Measurements from ENCODE around the gene DPYSL3.

DPYSL3 gene

DNA sequence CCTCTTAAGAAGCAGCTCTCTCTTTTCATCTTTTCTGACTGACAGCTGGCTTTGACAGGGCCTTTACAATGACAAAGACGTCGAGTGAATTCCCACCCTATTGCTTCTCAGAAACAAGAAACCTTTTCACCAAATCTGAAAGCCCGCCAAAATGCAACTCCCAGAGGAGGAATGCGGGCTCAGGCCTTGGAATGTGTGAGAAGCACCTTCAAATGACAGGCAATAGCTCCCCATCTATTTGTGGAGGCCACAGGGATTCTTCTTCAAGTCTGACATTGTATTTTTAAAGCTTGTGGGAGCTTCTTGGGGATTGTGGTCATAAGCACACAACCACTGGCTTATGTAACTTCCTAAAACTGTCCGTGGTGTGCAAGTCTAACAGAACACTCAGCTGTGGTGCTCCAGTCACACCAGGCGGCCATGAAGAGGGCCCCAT is 72.7 kb downstream of the DPYSL3 start:
- DNase-seq (ENCODE audit: low spot score) = no peak

DNA sequence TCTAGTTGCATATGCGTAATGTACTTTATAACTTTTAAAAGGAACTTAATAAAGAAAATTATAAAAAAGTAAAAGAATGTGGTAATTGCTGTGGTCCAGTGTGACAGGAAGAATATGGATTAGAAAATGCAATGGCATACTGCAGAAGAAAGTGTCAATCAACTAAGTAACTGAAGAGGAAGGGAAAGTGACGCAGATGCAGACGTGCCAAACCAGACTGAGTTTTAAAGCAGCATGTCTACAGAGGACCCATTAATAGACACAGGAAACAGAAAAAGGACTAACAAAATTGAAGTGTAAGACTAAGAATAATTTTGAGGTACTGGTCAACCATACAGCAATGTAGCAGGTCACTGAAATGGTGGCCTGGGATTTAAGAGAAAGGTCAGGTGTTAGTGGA is 73.3 kb downstream of the DPYSL3 start:
- DNase-seq (ENCODE audit: low spot score) = no peak

DNA sequence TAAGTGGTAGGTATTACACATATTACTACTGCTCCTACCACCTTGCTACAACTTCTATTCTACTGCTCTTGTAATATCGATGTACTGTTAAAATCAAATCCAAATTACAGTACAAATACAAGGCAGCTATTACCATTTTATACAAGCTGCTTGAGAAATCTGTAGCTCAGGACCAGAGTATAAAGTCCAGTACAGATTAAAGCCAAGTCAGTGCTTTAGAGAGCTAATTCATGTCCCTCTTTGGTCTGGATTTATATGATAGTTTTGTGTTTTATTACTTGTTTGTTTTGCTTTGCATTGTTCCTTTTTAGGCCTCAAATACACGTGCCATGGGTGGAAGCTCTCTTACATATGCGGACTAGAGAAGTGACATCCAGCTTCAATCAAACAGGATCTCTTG is 75.8 kb downstream of the DPYSL3 start:
- DNase-seq (ENCODE audit: low spot score) = no peak

DNA sequence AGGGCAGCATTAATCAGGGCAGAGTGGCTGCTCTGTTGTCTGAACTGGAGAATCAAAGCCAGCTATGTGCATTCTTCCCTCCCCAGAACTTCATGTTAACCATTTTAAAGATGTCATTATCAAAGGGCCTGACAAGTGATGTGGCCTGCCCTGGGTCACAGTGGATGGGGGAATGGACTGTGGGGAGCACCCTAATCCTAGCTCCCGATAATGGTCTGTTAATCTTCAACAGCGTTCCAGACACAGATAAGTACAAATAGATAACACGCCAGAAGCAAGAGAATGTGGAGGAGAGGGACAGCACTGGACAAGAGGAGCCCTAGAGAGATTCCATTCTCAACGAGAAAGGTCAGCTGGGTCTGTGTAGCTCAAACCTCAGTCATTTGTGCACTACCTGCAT is 77.5 kb downstream of the DPYSL3 start:
- DNase-seq (ENCODE audit: low spot score) = no peak

DNA sequence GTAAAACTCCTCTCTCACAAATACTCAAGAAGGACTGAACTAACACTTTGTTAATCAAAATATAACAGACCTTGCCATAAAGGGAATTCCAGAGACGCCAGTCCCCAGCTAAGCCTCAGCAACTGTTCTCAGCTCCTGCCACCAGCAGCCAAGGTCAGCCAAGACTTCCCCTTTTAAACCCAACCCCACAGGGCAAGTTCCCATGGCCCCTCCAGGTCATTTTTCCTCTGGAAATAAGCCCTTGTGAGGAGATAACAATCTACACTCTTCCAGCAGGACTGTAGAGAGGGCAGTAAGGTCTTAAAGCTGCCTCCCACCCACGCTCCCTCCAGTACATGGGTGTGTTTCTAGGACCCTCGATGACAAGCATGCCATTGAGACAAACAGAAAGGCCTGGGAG is 78.3 kb downstream of the DPYSL3 start:
- DNase-seq (ENCODE audit: low spot score) = no peak

DNA sequence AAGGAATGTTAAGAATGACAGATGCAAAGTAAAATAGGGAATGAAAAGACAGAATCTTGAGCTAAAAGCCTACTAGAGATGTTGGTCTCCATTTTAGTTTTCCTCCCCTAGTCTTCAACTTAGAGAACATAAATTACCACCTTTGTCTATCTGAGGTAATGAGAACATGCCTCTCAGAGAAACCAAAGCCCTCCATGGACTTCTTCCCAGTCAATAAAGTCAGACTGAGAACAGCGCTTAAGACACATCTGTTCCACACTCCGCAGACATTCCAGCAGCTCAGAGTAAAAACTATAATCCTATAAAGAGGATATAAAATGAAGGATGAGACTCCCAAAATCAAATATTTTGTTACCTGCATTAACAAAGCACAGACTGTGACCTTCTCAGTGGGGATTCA is 79.2 kb downstream of the DPYSL3 start:
- no peak for DNase-seq (ENCODE audit: low spot score)

DNA sequence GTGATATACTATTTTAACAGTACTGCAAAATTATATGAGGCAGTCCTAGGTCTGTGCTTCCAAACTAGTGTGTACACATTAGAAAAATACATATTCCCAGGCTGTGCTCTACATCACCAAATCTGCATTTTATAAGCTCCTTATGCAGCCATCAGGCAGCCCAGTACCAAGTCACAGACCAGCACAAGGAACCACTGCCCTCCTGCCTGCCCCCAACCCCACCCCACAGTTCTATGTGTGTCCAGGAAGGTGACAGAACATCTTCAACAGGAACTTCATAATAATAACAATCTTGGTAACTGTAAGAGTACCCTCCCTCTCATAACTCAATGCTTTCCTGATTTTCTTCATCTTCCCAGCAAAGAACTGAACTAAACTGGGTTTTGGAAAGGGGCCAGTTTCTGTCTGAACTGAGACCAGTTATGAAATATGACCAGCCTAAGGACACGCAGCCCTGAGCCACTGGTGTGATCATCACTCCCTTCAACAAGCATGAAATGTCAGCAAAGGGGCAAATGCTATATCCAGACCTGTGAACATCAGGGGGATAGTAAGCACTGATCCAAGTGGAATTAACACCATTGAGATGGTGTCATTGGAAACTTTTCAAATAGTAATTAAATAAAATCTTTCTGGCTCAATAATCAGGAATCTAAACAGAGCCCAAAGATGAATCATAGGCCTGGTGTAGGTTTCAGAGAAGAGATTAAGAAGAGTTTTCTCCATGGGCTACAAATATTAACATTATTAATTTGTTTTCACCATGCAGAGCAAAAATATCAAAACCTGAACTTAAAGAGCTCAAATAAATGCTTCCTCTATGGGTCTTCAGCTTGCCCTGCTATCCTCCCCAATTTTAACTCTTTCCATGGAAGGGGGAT is 82.1 kb downstream of the DPYSL3 start:
- no peak for DNase-seq (ENCODE audit: low spot score)

DNA sequence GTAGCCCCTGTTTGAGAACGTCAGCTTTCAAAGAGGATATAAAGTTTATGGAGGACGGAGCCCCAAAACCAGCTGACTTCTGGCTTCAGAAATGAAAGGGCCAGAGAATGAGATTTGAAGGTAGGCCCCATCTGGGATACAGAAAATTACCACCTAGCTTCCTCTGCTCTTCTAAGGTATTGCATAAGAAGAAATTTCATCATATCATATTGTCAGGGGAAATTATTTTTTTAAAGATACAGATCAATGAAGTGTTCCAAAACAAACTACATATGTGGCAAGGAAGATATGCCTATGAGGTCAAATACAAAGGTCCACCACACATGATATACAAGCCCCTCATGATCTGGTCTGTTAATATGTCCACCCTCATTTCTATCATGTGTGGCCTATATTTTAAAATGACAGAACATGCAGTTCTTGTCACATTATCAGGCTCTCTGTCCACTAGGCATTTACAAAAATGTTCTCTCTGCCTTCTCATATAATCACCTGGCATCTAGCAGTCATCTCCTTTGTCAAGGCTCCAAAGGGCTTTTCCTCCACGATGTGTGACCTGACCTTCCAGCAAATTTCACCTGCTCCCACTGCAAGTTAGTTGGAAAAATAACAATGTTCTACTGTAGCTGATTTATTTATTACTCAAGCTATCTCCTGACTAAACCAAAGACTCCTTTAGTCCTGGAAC is 83.1 kb downstream of the DPYSL3 start:
- no peak for DNase-seq (ENCODE audit: low spot score)

DNA sequence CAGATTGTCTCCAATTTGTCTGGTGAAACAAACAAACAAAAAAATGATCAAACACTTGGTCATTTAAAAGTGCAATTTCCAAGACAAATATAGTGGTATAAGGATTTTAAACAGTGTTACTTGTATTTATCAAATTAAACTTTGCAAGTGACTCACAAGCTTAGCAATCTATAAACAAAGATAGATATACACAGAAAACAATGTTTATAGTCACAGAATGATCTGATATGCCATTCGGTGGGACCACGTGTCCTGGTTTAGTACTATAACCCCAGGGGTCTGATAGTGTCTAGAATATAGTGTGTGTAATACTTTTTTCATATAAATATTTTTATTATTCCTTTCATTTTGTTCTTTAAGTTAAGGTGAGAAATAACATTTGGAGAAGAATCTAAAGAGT is 91.3 kb downstream of the DPYSL3 start:
- DNase-seq (ENCODE audit: low spot score) = no peak

DNA sequence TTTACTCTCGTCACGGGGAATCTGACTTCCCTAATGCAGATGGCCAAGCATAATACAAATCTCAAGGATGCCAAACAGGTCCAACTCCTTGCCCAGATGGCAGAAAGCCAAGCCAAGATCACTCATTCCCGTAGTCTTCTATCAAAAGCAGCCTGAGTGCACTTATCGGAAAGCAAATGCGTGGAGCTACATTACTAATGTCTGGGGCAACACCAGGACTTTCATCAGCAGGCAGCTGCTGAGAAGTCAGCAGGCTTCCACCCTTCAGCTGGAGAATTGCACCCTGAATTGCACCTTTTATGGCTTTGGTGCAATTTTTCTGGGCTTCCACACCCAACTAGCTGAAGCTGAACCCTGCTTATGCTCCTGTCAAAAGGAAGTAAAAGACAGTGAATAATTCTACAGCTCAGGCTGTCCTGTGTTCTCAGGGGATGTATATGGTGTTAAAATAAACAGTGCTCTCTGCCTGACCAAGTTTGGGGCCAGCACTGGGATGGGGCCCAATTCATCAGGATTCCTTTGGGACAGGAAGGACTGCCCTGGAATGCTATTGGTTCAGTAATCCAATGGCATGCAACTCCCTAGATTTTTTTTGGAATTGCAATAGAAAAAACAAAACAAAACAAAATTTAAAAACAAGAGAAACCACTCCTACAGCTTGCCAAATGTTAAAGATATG is 92.6 kb downstream of the DPYSL3 start:
- no peak for DNase-seq (ENCODE audit: low spot score)

DNA sequence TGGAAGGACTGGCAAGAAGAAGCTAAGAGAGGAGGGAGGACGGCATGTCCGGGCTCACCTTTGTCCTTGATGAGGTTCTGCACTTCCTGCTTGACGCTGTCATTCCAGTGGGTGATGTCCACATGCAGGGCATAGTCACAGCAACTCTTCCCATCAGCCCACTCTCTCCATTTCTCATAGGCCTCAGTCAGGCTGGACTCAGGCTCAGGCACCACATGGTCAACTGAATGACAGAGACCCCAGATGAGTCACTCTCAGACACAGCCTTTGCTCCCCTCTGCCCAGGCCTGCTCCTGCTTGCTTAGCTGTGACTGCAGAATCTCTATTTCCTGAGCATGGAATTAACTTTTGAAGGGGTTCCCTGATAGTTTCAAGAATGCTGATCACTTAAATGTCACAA is 94.2 kb downstream of the DPYSL3 start:
- DNase-seq (ENCODE audit: low spot score) = no peak

DNA sequence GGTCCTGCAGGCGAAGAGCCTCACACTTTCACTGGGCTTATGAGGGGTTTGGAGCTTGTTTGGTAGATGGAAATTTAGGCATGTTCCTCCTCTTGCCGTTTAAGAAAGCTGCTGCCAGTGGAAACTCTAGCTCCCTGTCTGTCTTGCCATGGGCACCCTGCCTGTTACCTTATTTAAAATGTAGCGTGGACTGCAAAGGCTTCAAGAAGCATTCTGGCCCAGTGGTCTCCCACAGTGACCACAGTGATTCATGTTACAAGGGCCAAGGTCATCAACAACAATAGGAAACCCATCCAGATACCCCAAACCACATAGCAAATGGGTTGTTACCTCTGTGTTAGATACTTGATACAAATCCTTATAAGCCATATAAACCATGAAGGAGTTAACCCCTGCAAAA is 96.6 kb downstream of the DPYSL3 start:
- DNase-seq (ENCODE audit: low spot score) = no peak

DNA sequence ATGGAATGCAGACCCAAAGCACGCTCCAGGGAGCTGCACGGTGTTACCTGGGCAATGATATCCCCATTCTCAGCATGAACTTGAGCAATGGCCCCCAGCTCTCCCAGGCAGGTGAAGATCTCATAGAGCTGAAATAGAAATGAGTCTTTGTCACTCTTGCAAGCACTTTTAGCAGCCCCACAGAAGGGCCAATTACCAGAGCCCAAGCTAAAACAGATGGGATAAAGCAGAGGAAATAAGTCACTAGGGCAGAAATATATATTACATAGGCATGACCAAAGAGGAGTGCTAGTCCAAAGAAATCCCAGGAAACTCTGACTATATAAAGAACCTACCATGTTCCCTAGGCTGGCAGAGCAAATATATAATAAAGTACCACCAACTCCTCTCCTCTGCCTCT is 97.3 kb downstream of the DPYSL3 start:
- no peak for DNase-seq (ENCODE audit: low spot score)

DNA sequence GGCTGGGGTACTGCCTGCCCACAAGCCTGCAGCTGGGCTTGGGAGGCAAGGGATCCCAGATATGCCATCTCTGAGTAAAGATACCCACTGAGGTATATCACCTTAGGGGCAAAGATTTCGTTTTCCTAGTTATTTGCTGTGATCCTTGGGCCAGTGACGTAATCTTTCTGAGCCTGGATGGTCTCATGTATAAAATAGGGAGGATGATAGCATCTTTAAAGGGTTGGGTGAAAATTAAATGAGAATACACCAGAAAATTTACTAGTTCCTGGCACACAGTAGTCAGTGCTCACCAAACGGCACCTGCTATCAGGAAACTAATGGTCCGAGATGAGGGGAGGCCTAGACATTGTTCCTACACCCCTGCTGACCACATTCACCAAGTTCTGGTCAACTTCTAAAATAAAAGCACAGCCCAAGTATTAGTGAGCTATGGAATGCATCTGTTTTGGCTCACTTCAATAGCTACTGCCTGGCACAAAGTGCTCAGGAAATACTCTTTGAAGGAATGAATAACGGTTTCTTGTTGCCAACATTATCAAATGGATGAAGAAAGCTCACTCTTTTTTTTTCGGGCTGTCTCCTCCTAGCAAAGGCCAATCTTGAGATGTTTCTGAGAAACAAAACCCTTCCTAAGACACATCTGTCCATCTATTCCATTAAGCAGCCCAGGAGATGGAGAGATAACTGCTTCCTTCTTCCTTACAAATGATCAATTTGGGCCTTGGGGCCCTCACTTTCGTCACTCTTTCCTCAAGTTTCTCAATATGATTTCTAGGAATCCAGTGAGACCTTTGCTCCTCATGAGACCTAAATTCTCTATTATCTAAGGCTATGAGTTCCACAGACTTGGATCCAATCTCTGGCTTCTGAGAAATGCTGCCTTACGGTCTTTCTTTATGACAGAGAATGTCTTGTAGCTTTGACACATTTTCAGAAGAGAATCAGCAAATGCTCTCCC is 98.2 kb downstream of the DPYSL3 start:
- DNase-seq (ENCODE audit: low spot score) = no peak

DNA sequence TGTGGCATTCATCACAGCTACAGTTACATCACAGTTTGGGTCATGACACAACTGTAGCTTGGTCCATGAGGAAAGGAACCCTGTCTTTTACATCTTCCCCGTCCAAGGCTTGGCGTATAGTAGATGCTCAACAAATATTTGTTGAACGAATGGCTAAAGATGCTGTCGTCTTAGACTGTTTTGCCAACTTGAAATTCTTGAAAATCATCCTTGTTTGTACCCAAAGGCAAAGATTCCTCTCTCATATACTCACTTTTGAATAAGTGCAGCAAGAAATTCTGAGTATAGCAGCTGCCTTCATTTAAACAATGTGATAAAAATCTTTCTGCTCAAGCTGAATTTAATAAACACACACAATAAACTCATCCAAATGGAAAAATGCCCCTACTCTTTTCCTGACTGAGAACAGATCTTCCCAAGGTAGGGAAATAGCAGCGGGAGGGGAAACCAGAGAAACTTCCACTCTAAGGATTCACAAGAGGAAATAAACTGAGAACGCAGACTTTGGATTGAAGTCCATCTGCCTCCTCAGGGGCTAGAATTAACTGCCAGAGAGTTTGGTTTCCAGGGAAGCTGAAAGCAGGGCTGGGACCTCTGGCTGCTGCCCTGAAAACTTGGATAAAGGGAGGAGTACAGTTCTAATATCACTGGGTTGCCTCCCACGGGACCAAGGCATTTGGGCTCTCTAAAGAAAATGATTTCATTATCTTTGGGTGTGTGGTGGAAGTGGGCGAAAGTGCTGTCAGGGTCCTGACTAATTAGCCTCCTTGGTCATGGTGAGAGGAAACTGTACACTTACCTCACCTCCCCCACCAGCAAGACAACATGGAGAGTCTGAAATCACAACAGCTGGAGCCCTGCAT is 99.1 kb downstream of the DPYSL3 start:
- DNase-seq (ENCODE audit: low spot score) = no peak

DNA sequence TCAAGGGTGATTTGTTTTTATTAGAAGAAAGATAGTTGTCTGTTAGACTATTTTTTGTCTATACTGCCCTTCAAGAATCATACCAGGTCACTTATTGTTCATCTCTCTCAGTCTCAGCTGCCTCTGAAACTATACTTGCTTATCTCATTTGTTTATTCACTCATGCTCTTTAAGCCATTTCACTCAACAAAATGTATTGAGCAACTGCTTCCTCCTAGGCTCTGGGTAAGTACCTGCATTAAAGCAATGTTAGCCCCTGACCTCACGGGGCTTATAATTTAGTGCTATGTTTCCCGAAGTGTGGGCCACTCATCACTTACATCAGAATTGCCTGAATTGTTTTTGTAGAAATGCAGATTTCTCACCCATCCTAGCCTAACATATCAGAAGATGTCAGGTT is 100.9 kb downstream of the DPYSL3 start:
- DNase-seq (ENCODE audit: low spot score) = no peak

DNA sequence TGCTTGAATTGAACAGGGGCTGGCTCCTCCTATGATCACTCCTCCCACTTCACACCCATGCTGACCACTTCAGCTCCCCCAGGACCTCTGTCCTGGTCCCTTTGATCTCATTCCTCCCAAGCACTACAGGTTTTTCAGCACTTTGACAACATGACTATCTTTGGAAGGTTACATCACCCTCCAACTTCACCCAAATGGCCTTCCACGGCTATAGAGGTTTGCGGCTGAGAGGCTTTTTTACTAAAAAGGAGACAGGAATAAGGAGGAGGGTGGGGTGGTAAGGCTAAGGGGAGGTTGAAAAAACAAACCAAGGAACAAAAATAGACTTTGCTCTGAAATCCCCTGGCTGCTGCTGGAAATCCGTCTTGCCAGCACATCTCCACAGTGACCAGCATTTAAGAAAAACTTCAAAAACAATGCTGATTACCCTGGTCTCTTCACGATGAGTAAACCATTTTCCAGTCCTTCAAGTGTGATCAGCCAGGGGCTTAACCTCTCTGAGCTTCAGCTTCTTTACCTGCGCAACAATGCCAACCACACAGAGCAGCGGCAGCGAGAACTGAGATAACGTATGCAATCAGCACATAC is 102.7 kb downstream of the DPYSL3 start:
- DNase-seq (ENCODE audit: low spot score) = no peak

DNA sequence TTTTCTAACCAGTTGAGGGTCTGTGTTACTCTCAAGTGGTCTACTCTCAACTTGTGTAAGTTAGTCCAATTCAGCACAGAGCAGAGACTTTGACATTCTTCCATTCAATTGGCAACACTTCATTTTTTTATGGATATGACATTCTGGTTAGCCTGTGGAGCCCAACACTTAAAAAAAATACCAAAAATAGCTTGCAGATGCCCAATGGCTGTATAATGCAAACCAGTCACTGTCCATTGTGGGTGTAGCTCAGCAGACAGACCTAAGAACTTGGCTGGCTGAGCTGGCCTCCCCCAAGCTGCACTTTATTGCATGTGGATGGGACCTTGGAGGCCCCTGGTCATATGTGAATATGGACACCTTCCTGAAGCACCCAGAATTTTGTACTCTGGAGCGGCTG is 103.2 kb downstream of the DPYSL3 start:
- no peak for DNase-seq (ENCODE audit: low spot score)

DNA sequence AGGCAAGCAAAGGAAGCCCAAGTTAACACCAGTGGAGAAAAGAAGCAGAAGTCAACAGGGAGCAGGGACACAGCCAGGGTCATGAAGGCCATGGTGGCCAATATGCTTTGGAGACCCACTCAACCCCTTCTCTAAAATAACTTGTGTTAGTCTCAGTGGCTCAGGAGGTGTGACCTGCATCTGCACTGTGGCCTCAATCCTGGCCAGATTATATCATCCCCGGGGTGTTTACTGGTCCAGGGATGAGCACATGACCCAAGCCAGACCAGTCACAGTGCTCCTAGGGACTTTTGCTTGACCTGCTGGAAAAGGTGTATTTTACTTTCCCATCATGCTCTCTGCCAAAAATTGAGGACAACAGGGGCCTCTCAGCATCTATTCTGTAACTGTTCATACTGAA is 105.2 kb downstream of the DPYSL3 start:
- no peak for DNase-seq (ENCODE audit: low spot score)
